NCI-H1048 (cell line): ENCODE data around the gene CDH16.
"Not testable (repeated sequence)": the region's sequence is repeated elsewhere in the genome, so short reads cannot be mapped to it uniquely, and the experiment has no call there.

Experiments
- DNase-seq: peaks from one replicate; lab custom pipeline; 2025; lab: John Stamatoyannopoulos, UW

CDH16 gene, protein sequence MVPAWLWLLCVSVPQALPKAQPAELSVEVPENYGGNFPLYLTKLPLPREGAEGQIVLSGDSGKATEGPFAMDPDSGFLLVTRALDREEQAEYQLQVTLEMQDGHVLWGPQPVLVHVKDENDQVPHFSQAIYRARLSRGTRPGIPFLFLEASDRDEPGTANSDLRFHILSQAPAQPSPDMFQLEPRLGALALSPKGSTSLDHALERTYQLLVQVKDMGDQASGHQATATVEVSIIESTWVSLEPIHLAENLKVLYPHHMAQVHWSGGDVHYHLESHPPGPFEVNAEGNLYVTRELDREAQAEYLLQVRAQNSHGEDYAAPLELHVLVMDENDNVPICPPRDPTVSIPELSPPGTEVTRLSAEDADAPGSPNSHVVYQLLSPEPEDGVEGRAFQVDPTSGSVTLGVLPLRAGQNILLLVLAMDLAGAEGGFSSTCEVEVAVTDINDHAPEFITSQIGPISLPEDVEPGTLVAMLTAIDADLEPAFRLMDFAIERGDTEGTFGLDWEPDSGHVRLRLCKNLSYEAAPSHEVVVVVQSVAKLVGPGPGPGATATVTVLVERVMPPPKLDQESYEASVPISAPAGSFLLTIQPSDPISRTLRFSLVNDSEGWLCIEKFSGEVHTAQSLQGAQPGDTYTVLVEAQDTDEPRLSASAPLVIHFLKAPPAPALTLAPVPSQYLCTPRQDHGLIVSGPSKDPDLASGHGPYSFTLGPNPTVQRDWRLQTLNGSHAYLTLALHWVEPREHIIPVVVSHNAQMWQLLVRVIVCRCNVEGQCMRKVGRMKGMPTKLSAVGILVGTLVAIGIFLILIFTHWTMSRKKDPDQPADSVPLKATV

DNA sequence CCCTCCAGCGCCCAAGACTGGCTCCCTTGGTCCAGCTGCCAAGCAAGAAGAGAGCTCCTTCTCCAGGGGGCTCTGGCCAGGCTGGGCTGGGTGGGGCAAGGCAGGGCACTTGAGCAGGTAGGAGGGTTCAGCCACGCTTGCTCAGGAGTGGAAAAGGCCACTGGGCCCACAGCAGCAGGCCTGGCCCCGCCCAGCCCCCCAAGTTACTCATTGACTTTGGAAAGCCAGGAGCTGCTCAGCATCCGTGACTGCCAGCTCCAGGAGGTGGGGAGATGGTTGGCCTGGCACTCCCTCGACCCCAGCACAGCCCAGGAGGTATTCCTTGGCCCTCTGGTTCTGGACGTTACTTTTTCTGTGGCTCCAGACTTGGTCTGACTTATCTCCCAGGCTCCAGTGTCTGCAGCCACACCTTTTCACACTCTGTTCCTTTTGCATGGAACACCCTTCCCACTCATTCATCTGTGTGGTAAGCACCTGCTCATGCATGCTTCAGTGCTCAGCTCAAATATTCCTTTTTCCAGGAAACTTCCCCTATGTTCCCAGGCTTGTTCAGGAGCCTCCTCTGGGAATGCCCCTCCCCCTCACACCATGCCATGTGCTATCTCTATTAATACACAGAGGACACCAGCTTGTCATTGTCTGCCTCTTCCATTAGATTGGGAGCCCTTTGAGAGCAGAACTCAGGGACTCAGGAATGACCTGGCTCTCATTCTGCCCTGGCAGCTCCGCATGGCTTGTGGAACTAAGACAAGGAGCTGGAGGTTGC lies at the start of gene CDH16:
Gene CDH16, minus strand, starts transcription at position 83 of the 766 bp plus-strand sequence. CDS start 820 bp downstream, outside the sequence.
- no peak for DNase-seq

DNA sequence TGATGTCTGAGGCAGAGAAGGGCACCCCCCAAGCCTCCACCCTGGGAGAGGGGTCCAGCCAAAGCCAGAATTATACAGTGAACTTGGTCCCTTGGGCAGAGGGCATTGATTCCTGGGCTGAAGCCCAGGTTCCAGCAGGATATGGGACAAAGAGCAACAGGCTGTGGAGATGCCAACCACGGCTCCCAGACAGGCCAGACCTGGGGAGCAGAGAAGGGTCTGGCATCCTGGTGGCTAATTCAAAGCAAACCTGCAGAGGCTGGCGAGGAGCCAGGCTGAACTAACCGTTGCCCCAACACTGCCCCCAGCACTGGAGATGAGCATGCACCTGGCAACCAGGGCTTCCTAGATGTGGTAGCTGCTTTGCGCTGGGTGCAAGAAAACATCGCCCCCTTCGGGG lies 45.4 kb upstream of the CDH16 start:
- no peak for DNase-seq

DNA sequence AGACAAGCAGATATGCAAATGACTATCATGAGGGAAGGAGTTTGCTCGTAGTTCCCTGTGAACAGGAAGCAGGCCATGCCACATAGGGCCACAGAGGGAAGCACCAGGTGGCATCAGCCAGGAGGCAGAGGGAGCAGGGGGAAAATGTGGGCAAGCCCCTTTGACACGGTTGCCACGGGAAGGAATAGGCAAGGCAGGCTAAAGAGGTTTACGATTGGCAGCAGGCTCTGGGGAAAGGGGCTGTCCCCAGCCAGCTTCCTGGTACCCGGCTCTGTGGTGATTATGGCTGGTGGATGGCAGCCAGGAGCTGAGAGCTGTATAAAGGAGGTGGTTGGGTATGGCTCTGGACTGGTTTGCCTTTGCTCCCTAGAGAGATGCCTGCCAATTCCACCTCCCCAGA lies 43.2 kb upstream of the CDH16 start:
- DNase-seq = no peak

DNA sequence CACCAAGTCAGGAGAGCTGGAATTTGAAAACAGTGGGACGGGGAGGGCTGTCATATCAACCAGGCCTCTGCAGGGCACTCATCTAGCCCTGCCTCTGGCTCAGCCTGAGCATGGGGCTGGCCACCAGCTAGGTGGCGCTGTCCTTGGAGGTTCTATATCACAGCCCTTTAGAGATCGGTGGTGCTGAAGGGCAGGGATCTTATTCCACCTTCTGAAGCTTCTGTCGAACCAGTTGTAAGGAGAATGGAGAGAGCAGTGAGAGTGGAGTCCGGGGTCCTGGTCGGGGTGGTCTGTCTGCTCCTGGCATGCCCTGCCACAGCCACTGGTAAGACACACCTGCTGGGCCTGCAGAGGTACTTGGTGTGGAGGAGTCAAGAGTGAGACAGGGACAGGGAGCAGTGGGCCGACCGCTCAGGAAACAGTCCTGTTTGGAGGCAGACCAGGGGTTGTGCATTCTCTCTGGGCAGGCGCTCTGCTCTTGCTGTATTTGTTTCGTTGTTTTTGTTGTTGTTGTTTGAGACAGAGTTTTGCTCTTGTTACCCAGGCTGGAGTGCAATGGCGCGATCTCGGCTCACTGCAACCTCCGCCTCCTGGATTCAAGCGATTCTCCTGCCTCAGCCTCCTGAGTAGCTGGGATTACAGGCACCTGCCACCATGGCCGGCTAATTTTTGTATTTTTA lies 42.5 kb upstream of the CDH16 start, which contains the start of gene CES3:
Gene CES3, plus strand, starts transcription at position 202 of the 680 bp plus-strand sequence. Its CDS starts 42 bp downstream, at position 244.
- peak; percentile 2 for DNase-seq

DNA sequence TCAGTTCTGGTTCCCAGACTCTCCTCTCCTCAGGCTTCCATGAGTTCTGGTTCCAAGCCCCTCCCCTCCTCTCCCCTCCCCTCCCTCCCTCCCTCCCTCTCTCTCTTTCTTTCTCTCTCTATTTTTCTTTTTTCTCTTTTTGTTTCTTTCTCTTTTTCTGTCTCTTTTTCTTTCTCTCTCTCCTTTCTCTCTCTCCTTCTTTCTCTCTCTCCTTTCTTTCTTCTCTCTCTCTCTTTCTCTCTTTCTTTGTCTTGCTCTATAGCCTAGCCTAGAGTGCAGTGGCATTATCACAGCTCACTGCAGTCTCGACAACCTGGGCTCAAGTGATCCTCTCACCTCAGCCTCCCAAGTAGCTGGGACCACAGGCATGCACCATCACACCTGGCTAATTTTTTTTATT lies 41.6 kb upstream of the CDH16 start:
- DNase-seq = no peak

DNA sequence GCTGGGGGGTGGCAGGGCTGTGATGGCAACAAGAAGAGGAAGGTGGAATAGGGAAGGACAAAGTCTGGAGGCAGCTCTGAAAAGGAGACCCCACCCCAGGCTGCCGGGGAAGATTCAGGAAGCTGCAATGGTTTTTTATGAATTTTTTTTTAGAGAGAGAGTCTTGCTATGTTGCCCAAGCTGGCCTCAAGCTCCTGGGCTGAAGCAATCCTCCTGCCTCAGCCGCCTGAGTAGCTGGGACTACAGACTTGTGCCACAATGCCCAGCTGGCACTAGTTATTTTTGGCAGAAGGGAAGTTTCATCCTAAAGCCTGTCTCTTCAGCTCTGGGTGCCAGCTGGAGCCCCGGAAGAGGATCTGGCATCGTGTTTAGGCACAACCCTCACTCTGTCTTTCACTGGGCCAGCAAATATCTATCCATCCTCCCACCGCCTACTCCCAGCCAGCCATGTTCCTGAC lies 41.0 kb upstream of the CDH16 start:
- no peak for DNase-seq

DNA sequence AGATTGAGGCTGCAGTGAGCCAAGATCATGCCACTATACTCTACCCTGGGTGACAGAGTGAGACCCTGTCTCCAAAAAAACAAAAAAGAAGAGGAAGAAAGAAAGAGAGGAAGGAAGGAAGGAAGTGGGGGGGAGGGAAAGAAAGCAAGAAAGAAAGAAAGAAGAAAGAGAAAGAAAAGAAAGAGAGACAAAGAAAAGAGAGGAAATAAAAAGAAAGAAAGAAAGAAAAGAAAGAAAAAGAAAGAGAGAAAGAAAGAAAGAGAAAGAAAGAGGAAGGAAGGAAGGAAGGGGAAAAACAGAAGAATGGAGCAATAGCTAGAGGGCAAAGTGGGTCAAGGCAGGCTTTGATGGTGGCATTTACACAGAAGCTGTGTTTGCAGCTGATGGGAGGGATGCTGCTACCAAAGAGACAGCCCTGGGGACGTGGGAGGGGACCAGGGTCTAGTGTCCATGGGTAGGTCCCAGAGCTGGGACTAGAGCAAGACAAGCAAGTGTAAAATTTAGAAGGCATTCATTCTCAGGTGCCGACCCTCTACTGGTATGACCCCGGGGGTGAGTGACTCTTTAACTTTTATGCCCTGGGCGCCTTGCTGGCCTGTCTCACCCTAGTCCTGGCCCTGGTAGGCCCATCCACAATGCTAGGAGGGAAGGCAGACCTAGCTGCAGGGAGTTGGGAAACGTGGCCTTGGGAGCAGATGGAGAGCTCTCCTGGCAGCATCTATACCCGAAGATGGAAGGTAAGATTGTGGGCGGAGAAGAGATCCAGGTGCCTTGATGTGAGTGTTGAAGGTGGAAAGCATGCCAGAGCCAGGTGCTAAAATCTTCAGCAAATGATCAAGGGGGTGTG lies 40.4 kb upstream of the CDH16 start:
- no peak for DNase-seq

DNA sequence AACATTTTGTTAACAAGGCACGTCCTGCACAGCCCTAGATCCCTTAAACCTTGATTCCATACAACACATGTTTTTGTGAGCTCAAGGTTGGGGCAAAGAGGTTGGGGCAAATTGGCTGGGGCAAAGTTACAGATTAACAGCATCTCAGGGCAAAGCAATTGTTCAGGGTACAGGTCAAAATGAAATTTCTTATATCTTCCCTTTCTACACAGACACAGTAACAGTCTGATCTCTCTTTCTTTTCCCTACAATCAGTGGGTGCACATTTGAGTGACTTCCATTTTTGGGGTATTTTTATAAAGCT lies 37.4 kb upstream of the CDH16 start:
- not testable (repeated sequence) for DNase-seq

DNA sequence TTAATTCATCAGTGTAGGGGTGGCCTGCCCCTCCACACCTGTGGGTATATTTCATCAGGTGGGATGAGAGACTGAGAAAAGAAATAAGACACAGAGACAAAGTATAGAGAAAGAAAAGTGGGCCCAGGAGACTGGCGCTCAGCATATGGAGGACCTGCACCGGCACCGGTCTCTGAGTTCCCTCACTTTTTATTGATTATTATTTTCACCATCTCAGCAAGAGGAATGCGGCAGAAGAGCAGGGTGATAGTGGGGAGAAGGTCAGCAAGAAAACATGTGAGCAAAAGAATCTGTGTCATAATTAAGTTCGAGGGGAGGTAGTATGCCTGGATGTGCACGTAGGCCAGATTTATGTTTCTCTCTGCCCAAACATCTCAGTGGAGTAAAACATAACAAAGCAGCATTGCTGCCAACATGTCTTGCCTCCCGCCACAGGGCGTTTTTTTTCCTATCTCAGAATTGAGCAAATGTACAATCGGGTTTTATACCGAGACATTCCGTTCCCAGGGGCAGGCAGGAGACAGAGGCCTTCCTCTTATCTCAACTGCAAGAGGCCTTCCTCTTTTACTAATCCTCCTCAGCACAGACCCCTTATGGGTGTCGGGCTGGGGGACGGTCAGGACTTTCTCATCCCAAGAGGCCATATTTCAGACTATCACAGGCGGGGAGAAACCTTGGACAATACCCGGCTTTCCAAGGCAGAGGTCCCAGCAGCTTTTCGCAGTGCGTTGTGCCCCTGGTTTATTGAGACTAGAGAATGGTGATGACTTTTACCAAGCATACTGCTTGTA lies 36.9 kb upstream of the CDH16 start:
- DNase-seq = not testable (repeated sequence)

DNA sequence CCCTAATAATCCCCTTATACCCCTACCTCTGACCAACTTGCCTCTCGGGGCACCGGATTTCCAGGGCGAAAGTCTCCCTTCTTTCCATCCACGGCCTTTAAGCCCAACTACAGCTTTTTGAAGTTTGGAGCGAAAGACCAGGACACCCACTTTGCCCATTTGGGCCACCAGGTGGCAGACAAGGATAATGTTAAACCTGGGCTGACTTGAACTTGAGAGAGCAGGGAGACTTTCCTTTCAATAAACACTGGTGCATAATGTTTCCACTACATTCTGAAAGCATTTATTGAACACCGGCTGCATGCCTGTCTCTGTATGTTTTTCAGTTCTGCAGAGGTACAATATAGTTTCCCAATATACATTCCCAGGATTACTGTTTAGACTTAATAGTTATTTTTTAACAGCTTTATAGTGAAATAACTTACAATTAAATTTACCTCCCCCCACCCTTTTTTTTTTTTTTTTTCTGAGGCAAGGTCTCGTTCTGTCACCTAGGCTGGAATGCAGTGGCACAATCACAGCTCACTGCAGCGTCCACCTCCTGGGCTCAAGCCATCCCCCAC lies 35.5 kb upstream of the CDH16 start:
- DNase-seq = peak; percentile 19

DNA sequence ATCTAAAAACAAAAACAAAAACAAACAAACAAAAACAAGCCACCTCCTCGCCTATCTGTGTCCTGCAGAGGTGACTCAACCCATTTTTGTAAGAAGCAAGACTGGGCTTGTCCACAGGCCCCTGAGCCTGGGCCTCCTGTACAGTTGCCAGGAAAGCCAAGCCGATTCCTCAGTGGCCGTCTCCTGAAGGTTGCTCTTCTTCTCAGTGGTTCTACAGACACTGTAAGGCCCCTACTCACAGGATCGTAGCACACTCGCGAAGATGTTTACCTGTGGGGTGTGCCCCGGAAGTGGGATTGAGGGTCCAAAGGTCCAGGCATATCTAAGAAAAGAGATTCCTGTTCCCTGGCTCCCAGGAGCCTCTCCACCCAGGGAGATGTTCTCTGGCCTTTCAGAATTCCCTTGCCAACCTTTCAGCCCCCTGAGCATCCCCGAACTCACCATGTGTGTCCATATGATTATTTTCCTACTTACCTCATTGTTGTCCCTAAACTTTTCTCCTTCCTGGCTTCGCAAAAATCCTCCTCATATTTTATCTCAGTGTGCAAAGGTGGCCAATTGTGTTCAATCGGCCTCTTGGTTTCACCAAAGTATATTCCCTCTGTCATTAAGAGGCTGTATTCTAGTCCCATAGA lies 34.9 kb upstream of the CDH16 start:
- no peak for DNase-seq

DNA sequence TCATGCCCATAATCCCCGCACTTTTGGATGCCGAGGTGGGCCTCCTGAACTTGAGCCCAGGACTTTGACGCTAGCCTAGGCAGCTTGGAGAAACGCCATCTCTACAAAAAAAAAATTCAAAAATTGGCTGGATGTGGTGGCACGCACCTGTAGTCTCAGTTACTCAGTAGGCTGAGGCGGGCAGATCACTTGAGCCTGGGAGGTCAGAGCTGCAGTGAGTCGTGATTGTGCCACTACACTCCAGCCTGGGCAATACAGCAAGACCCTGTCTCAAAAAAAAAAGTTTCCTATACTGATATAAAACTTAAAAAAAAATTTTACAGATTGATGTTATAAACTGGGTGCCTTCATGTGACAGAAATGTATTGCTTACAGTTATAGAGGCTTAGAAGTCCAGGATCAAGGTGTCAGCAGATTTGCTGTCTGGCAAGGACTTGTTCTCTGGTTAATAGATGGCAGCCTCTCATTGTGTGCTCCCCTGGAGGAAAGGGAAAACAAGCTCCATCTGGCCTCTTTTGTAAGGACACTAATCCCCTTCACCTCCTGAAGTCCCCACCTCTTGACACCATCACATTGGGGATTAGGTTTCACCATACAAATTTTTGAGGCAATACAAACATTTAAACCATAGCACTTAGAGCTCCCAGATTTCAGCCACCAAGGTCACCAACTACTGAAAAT lies 33.9 kb upstream of the CDH16 start:
- no peak for DNase-seq

DNA sequence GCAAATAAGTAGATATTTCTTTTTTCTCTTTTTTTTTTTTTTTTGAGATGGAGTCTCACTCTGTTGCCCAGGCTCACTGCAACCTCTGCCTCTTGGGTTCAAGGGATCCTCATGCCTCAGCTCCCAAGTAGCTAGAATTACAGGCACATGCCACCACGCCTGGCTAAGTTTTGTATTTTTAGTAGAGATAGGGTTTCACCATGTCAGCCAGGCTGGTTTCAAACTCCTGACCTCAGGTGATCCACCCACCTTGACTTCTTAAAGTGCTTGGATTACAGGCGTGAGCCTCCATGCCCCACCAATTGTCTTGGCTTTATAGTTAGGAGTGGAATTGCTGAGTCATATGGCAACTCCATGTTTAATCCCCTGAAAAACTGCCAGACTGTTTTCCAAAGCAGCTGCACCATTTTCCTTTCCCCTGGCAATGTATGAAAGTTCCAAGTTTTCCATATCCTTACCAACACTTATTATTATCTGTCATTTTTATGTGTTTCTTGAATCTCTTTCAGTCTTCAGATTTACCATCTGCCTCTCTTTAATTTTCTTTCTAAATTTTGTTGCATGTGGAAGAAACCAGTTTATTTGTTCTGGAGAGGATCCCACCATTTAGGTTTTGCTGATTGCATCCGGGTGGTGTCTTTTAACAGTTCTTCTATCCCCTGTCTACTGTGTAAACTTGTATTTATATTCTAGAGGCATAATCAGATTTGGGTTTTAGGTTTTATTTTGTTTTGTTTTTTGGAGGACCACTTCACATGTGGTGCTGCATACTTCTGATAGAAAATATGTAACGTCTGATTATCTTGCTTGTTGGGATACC lies 32.5 kb upstream of the CDH16 start:
- DNase-seq = no peak

DNA sequence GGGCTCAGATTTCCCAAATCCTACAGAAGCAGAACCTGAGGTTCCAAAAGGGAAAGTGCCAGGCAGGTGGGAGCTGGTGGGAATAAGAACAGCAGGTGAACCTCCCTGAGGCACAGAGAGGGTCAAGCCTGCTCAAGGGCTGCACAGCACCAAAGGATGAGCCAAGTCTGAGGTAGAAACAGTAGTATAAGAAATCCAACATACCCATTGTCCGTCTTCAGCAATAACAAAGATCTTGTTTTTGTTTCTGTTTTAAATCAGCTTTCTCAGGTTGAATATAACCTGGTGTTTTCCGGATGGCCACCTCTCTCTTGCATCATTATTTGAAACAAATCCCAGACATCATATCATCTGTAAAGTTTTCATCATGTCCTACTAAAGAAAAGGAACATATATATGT lies 31.8 kb upstream of the CDH16 start:
- no peak for DNase-seq

DNA sequence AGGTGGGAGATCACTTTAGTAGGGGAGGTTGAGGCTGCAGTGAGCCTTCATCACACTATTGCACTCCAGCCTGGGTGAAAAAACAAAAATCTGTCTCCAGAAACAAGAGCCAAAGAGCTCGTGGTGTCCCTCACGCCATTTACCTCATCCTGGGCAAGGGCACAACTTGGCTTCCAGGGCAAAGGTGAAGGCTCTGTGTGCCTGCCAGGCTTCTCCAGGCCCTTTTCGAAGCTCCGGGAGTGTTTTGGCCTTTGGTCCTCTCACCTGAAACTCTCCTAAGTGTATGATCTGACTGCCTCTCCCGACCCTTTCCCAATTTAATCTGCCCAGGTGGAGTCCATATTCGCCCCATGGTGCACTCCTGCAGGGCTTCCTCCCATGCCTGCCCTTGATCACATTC lies 30.8 kb upstream of the CDH16 start:
- no peak for DNase-seq

DNA sequence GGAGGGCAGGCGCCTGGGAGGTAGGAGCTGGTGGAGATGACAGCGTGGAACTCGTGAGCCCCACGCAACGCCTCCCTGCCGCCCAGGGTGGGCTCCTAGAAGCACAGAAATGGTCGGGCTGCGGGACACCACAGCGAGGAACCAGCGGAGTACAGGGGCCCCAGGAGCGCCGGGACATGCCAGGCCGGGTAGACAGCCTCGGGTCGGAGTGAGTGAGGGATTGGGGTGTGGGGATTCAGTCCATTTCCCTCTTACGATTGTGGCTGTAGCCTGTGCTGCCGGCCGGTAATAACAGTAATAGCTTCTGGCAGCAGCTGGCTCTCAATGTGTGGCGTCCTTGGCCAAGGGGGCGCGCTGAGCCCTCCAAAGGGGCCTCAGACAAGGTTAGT lies 30.1 kb upstream of the CDH16 start:
- DNase-seq = no peak

DNA sequence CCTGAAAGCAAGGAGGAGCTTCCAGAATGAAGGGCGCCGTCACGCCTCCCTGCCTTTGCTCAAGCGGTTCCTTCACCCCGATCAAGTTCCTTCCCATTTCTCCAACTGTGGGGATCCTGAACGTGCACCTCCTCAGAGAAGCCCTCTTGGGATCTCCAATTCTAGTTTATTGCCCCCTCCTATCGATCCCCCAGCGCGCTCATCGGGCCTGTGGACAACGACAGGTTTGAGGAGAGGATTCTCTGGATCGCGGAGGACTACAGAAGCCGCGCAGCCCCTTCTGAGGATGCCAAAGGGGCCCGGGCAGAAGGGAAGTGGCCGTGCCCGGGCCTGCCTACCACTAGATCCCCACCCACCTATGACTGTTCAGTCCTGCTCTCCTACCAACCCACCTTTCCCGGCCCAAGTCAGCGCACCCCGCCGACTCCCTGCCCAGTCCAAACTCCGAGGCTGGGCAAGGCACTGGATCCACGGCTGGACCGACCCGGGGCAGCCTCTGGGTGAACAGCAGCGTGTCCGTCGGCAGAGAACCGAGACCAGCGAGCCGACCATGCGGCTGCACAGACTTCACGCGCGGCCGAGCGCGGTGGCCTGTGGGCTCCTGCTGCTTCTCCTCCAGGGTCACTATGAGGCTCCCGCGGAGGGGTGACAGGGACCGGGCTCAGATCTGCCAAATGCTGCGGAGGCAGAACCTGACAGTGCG lies 29.6 kb upstream of the CDH16 start:
- no peak for DNase-seq
